WTC11 (cell line): Measurements from ENCODE around the gene IDH3G. TPM values are rescaled to one million over a fixed set of nuclear protein-coding genes. Genes with fewer than 3 reads are reported as not detected.

Source experiments
- ATF6 ChIP-seq: sonication (generic); formaldehyde crosslinking; IDR thresholded peaks from 2 replicates; pipeline ENCODE4 v1.8.1; 2023; ENCODE audit warnings: mild to moderate bottlenecking, missing genetic modification reagents
- E2F5 ChIP-seq: sonication (generic); formaldehyde crosslinking; IDR thresholded peaks from 2 replicates; pipeline ENCODE4 v1.8.1; 2022; ENCODE audit warnings: mild to moderate bottlenecking, moderate library complexity, missing genetic modification reagents
- ELF4 ChIP-seq: sonication (generic); formaldehyde crosslinking; IDR thresholded peaks from 2 replicates; pipeline ENCODE4 v1.8.1; 2022; ENCODE audit warnings: low read depth, mild to moderate bottlenecking, moderate library complexity, missing genetic modification reagents
- FOXJ3 ChIP-seq: sonication (generic); formaldehyde crosslinking; IDR thresholded peaks from 2 replicates; pipeline ENCODE4 v1.9.0; 2021; ENCODE audit warnings: missing genetic modification reagents, mild to moderate bottlenecking, borderline replicate concordance
- FOXP1 ChIP-seq: sonication (generic); formaldehyde crosslinking; IDR thresholded peaks from 2 replicates; pipeline ENCODE4 v1.8.0; 2022; ENCODE audit warnings: missing genetic modification reagents, mild to moderate bottlenecking, moderate library complexity, borderline replicate concordance
- HMGA2 ChIP-seq: fragments of 250-450 bp; sonication (Bioruptor Pico); IDR thresholded peaks from 2 replicates; pipeline ENCODE4 v1.4.0; 2021; ENCODE audit warnings: mild to moderate bottlenecking, moderate library complexity
- JAZF1 ChIP-seq: fragments of 250-450 bp; sonication (Bioruptor Pico); IDR thresholded peaks from 2 replicates; pipeline ENCODE4 v1.9.0; 2021; ENCODE audit warnings: moderate library complexity, mild to moderate bottlenecking, inconsistent platforms
- KAT7 ChIP-seq: sonication (generic); formaldehyde crosslinking; IDR thresholded peaks from 2 replicates; pipeline ENCODE4 v1.8.1; 2023; ENCODE audit warnings: missing genetic modification reagents, mild to moderate bottlenecking, borderline replicate concordance
- MYBL2 ChIP-seq: sonication (generic); formaldehyde crosslinking; IDR thresholded peaks from 2 replicates; pipeline ENCODE4 v1.8.1; 2023; ENCODE audit warnings: mild to moderate bottlenecking, moderate library complexity, missing genetic modification reagents
- SMAD3 ChIP-seq: sonication (generic); formaldehyde crosslinking; IDR thresholded peaks from 2 replicates; pipeline ENCODE4 v1.8.0; 2022; ENCODE audit warnings: missing genetic modification reagents, mild to moderate bottlenecking, borderline replicate concordance
- STAT6 ChIP-seq: sonication (generic); formaldehyde crosslinking; conservative IDR thresholded peaks from 2 replicates; pipeline ENCODE4 v1.8.1; 2023; ENCODE audit warnings: mild to moderate bottlenecking, low read depth, missing genetic modification reagents, moderate library complexity
- TCF7 ChIP-seq: sonication (generic); formaldehyde crosslinking; IDR thresholded peaks from 2 replicates; pipeline ENCODE4 v1.8.0; 2022; ENCODE audit warnings: mild to moderate bottlenecking, low read depth, missing genetic modification reagents, moderate library complexity
- TEAD1 ChIP-seq: sonication (generic); formaldehyde crosslinking; IDR thresholded peaks from 2 replicates; pipeline ENCODE4 v1.8.0; 2022; ENCODE audit warnings: mild to moderate bottlenecking, missing genetic modification reagents
- USF2 ChIP-seq: sonication (generic); formaldehyde crosslinking; IDR thresholded peaks from 2 replicates; pipeline ENCODE4 v1.8.1; 2023; ENCODE audit warnings: mild to moderate bottlenecking, missing genetic modification reagents, moderate library complexity
- ZNF281 ChIP-seq: sonication (generic); formaldehyde crosslinking; IDR thresholded peaks from 2 replicates; pipeline ENCODE4 v1.8.0; 2023; ENCODE audit warnings: mild to moderate bottlenecking, missing genetic modification reagents
- ZNF671 ChIP-seq: fragments of 250-450 bp; sonication (Bioruptor Pico); IDR thresholded peaks from 2 replicates; pipeline ENCODE4 v1.8.0; 2021; ENCODE audit warnings: mild to moderate bottlenecking
- total RNA-seq: library from RNA; stranded (reverse); gene quantifications from 3 replicates; pipeline ENCODE4 v1.2.3, GENCODE V29; 2021
- TF ChIP-seq, protein P1 (sequence below): sonication (generic); formaldehyde crosslinking; IDR thresholded peaks from 2 replicates; pipeline ENCODE4 v1.8.0; 2023; ENCODE audit warnings: missing genetic modification reagents
- TF ChIP-seq, protein P2 (sequence below): sonication (generic); formaldehyde crosslinking; IDR thresholded peaks from 2 replicates; pipeline ENCODE4 v1.8.0; 2022; ENCODE audit warnings: missing genetic modification reagents
- TF ChIP-seq, protein P3 (sequence below): sonication (generic); formaldehyde crosslinking; IDR thresholded peaks from 2 replicates; pipeline ENCODE4 v1.8.0; 2022; ENCODE audit warnings: mild to moderate bottlenecking, missing genetic modification reagents

The IDH3G gene
- total RNA-seq, 1 experiment from 2014 or later, result 52.4 TPM

- TF ChIP-seq JAZF1 (no peak), ZNF281 (CRISPR knock-in tag) (no peak), TCF7 (CRISPR knock-in tag) (0 out of 2 replicates have a peak, but pooled peaks have one; percentile 46), ELF4 (CRISPR knock-in tag) (no peak), TEAD1 (CRISPR knock-in tag) (peak; percentile 22; the same call in 1 of the 2 replicates), FOXP1 (CRISPR knock-in tag) (0 out of 2 replicates have a peak, but pooled peaks have one; percentile 42), STAT6 (CRISPR knock-in tag) (no peak), FOXJ3 (CRISPR knock-in tag) (no peak), USF2 (CRISPR knock-in tag) (no peak), ATF6 (CRISPR knock-in tag) (0 out of 2 replicates have a peak, but pooled peaks have one; percentile 30), SMAD3 (no peak; the same call in 1 of the 2 replicates), KAT7 (CRISPR knock-in tag) (no peak), ZNF671 (CRISPR knock-in tag) (no peak), HMGA2 (CRISPR knock-in tag) (no peak), MYBL2 (CRISPR knock-in tag) (0 out of 2 replicates have a peak, but pooled peaks have one; percentile 39), E2F5 (CRISPR knock-in tag) (no peak)
- TF ChIP-seq, protein P1, sequence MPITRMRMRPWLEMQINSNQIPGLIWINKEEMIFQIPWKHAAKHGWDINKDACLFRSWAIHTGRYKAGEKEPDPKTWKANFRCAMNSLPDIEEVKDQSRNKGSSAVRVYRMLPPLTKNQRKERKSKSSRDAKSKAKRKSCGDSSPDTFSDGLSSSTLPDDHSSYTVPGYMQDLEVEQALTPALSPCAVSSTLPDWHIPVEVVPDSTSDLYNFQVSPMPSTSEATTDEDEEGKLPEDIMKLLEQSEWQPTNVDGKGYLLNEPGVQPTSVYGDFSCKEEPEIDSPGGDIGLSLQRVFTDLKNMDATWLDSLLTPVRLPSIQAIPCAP (CRISPR knock-in tag), result no peak
- TF ChIP-seq, protein P2, sequence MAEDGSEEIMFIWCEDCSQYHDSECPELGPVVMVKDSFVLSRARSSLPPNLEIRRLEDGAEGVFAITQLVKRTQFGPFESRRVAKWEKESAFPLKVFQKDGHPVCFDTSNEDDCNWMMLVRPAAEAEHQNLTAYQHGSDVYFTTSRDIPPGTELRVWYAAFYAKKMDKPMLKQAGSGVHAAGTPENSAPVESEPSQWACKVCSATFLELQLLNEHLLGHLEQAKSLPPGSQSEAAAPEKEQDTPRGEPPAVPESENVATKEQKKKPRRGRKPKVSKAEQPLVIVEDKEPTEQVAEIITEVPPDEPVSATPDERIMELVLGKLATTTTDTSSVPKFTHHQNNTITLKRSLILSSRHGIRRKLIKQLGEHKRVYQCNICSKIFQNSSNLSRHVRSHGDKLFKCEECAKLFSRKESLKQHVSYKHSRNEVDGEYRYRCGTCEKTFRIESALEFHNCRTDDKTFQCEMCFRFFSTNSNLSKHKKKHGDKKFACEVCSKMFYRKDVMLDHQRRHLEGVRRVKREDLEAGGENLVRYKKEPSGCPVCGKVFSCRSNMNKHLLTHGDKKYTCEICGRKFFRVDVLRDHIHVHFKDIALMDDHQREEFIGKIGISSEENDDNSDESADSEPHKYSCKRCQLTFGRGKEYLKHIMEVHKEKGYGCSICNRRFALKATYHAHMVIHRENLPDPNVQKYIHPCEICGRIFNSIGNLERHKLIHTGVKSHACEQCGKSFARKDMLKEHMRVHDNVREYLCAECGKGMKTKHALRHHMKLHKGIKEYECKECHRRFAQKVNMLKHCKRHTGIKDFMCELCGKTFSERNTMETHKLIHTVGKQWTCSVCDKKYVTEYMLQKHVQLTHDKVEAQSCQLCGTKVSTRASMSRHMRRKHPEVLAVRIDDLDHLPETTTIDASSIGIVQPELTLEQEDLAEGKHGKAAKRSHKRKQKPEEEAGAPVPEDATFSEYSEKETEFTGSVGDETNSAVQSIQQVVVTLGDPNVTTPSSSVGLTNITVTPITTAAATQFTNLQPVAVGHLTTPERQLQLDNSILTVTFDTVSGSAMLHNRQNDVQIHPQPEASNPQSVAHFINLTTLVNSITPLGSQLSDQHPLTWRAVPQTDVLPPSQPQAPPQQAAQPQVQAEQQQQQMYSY (CRISPR knock-in tag), result no peak
- TF ChIP-seq, protein P3, sequence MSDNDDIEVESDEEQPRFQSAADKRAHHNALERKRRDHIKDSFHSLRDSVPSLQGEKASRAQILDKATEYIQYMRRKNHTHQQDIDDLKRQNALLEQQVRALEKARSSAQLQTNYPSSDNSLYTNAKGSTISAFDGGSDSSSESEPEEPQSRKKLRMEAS (CRISPR knock-in tag), result peak; percentile 90
These were observed at the start of gene IDH3G, which contains the start of gene SSR4 (continued) for GRCh38 chrX:153794018-153794896.
